Skeletal muscle satellite cell (primary cell): ENCODE data around the gene INPP4A.
A peak's percentile ranks its signal among the peaks of the same experiment; 100 is the strongest.

Experiments used
- H3K27me3 ChIP-seq: 2 replicates; pipeline ENCODE4 v1.7.0; 2013; ENCODE audit warnings: low read length; ENCODE audit not compliant: control insufficient read depth, insufficient read depth
- H3K36me3 ChIP-seq: 2 replicates; pipeline ENCODE4 v1.7.0; 2013; ENCODE audit warnings: mild to moderate bottlenecking, control low read depth, low read length; ENCODE audit not compliant: insufficient read depth
- H3K4me1 ChIP-seq: 2 replicates; pipeline ENCODE4 v1.7.0; 2013; ENCODE audit warnings: low read length; ENCODE audit not compliant: control insufficient read depth, insufficient read depth
- H3K4me2 ChIP-seq: 2 replicates; pipeline ENCODE4 v1.7.0; 2013; ENCODE audit warnings: mild to moderate bottlenecking, low read length
- H3K4me3 ChIP-seq: 2 replicates; pipeline ENCODE4 v1.7.0; 2013; ENCODE audit warnings: low read length
- H3K9ac ChIP-seq: 2 replicates; pipeline ENCODE4 v1.7.0; 2013; ENCODE audit warnings: mild to moderate bottlenecking, low read depth, low read length, moderate library complexity
- H3K9me3 ChIP-seq: replicated peaks from 2 replicates; pipeline ENCODE4 v1.7.0; 2013; ENCODE audit warnings: mild to moderate bottlenecking, control low read depth, low read length

The INPP4A gene

GRCh38 chr2:98441706-98442450, 2.8 kb upstream of the INPP4A start:
- peaks cover 27% of the 10 kb centered on the region for H3K27me3 ChIP-seq
- peaks cover 14% of the 10 kb centered on the region for H3K4me1 ChIP-seq
- no peaks in the 10 kb centered on the region for H3K36me3 ChIP-seq

GRCh38 chr2:98442488-98442887, 2.2 kb upstream of the INPP4A start:
- Histone ChIP-seq H3K36me3 (no peaks in the 10 kb centered on the region), H3K4me1 (peaks cover 14% of the 10 kb centered on the region), H3K9ac (no peak overlapping the region), H3K4me2 (no peak overlapping the region), H3K27me3 (peaks cover 27% of the 10 kb centered on the region), H3K9me3 (no peaks in the 10 kb centered on the region), H3K4me3 (no peak overlapping the region)

More at GRCh38 chr2:98441706-98442450, 2.8 kb upstream of the INPP4A start:
- no peak overlapping the region for H3K4me2 ChIP-seq
- no peak overlapping the region for H3K4me3 ChIP-seq
- H3K9ac ChIP-seq, result no peak overlapping the region
- H3K9me3 ChIP-seq, result no peaks in the 10 kb centered on the region

DNA sequence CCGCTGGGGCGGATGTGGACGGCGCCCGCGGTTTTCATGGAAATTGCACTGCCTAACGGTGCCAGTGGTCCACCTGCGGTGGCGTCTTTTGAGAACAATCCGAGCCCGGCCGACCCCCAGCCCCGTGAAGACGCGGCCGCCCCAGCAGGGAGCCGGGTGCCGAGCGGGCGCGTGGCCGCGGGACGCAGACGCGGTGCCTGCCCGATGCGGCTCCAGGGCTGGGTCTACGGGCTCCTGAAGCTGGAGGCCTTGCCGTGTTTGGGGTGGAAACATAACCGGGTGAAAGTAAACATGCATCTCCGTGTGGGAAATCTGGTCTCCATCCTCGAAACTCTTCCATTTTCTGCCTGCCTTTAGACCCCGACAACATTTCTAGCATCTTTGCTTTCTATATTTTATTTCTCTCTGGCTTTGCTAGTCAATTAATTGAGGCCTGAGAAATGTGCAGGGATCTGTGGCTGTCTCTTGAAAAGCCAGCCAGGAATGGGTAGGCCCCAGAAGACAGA, 572 bp downstream of the INPP4A start:
- peaks cover 7% of the 10 kb centered on the region for H3K27me3 ChIP-seq
- H3K4me2 ChIP-seq, result peak overlapping the region; percentile 98
- peaks cover 14% of the 10 kb centered on the region for H3K4me1 ChIP-seq
- H3K4me3 ChIP-seq, result peak overlapping the region; percentile 97
- no peaks in the 10 kb centered on the region for H3K36me3 ChIP-seq
- H3K9me3 ChIP-seq, result no peaks in the 10 kb centered on the region
- H3K9ac ChIP-seq, result peak overlapping the region; percentile 82

GRCh38 chr2:98445683-98446581, 1.3 kb downstream of the INPP4A start:
- Histone ChIP-seq H3K4me2 (peak overlapping the region; percentile 98), H3K27me3 (no peaks in the 10 kb centered on the region), H3K4me1 (peaks cover 14% of the 10 kb centered on the region), H3K36me3 (no peaks in the 10 kb centered on the region), H3K9me3 (no peaks in the 10 kb centered on the region), H3K9ac (peak overlapping the region; percentile 82), H3K4me3 (peak overlapping the region; percentile 97)

DNA sequence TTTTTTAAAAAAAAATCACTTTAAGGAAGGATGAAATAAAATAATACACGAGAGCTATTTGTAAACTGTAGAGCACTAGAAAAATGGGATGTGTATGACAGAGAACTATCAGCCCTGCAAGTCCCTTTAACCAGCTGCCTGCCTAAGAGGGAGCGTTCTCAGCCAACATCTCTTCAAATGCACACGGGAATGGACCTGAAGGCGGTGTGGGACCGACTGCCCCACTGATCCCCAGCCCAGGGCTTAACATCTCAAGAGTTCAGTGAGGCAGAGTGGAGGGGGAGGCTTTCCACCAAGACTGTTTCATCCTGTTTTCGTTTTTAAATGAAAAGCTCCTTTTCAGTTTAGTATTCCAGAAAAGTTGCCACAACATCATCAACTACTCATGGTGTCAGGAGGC, 2.2 kb downstream of the INPP4A start:
- Histone ChIP-seq H3K4me2 (no peak overlapping the region), H3K36me3 (no peaks in the 10 kb centered on the region), H3K4me1 (peaks cover 14% of the 10 kb centered on the region), H3K4me3 (no peak overlapping the region), H3K9me3 (no peaks in the 10 kb centered on the region), H3K9ac (no peak overlapping the region), H3K27me3 (no peaks in the 10 kb centered on the region)

DNA sequence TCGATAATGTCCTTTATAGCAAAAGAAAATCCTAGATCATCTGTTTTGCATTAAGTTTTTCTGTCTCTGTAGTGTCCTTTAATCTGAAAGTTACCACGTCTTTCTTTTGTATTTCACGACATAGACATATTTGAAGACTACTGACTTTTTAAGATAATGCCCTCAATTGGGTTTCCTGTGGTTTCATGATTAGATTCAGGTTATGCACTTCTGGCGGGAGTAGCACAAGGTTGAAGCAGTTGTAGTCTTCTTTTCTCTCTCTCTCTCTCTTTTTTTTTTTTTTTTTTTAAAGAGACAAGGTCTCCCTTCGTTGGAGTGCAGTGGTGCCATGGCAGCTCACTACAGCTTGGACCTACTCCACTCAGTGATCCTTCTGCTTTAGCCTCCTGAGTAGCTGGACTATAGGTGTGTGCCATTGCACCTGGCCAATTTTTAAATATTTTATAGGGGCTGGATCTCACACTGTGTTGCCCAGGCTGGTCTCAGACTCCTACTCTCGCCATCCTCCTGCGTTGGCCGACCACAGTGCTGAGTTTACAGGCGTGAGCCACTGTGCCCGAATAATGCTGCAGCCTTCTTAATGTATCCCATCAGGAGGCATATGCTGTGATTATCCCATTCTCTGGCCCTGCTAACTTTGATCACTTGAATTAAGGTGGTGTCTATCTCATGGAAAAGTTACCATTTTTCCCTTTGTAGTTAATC, 3.9 kb downstream of the INPP4A start:
- Histone ChIP-seq H3K4me1 (peaks cover 14% of the 10 kb centered on the region), H3K36me3 (no peaks in the 10 kb centered on the region), H3K9me3 (no peaks in the 10 kb centered on the region), H3K27me3 (no peaks in the 10 kb centered on the region), H3K9ac (no peak overlapping the region), H3K4me2 (no peak overlapping the region), H3K4me3 (no peak overlapping the region)

DNA sequence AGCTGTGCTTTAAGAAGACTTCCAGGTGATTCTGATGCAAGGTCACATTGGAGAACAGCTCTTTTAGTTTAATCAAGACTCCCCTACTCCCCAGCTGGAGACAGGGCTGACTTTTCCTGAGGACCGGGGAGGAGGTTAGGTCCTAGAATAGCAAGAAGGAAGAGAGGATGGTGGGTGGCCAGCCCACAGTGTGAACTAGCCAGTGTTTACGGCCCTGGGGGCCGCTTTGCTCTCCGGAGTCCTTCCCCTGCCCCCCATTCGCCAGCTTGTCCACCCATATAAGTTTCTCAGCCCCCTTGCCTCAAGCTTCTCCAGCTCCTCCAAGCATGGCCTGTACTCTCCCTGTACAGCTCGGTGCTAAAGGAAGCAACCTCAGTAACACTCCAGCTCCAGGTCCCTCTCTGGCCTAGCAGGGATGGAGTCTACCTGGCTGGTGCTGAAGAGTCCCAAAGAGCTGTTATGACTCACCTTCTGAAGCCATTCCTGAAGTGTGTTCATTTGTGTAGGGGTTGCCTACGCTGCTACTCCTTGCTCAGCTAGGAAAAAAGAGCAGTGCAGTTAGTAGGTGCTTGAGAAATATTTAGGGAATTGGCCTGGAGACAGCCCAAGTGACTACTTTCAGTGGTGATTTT, 7.9 kb downstream of the INPP4A start:
- Histone ChIP-seq H3K27me3 (no peaks in the 10 kb centered on the region), H3K9ac (no peak overlapping the region), H3K4me3 (no peak overlapping the region), H3K4me1 (peaks cover 23% of the 10 kb centered on the region), H3K9me3 (no peaks in the 10 kb centered on the region), H3K4me2 (no peak overlapping the region), H3K36me3 (no peaks in the 10 kb centered on the region)

DNA sequence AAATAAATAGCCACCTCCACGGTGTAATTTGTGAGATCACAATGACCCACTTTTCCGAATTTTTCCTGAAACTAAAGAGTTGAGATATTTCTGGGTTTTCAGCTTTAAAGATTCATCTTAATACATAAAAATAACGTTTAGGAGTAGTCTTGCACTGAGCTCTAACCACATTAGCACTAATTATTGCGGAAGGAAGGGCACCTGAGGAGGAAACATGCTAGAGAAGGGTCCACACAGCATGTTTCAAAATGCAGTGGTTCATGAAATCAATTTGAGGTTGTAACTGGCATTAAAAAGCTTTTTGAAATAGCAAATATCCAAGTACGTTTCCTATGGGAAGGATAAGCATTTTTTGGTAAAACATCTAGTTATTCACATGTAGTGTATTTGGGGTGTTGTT, 8.4 kb downstream of the INPP4A start:
- H3K4me3 ChIP-seq, result no peak overlapping the region
- no peaks in the 10 kb centered on the region for H3K27me3 ChIP-seq
- H3K4me1 ChIP-seq, result peaks cover 29% of the 10 kb centered on the region
- H3K9ac ChIP-seq, result no peak overlapping the region
- no peak overlapping the region for H3K4me2 ChIP-seq
- H3K36me3 ChIP-seq, result no peaks in the 10 kb centered on the region
- no peaks in the 10 kb centered on the region for H3K9me3 ChIP-seq

- Histone ChIP-seq H3K27me3 (no peaks in the 10 kb centered on the region), H3K9ac (no peak overlapping the region), H3K36me3 (no peaks in the 10 kb centered on the region), H3K9me3 (no peaks in the 10 kb centered on the region), H3K4me2 (no peak overlapping the region), H3K4me1 (peaks cover 31% of the 10 kb centered on the region), H3K4me3 (no peak overlapping the region)
Measured at GRCh38 chr2:98453531-98453930, 8.9 kb downstream of the INPP4A start.

DNA sequence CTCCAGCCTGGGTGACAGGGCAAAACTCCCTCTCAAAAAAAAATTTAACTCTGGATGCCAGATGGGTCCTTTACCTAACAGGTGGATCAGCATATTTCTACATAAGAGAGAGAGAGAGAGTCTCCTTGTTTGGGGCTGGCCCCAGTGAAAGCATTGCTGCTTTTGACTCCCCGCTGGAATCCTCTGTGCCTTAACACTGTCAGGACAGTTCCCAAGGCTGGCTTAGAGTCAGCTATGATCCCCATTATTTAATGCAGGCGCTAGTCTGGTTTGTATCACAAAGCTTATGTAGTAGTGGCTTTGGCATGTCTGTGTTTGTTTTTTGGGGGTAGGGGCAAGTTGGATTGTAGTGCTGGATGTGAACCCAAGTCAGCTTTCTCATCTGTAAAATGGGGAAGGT, 9.4 kb downstream of the INPP4A start:
- Histone ChIP-seq H3K4me1 (peaks cover 31% of the 10 kb centered on the region), H3K36me3 (no peaks in the 10 kb centered on the region), H3K9ac (no peak overlapping the region), H3K4me3 (no peak overlapping the region), H3K27me3 (no peaks in the 10 kb centered on the region), H3K4me2 (no peak overlapping the region), H3K9me3 (no peaks in the 10 kb centered on the region)
